Osteoblast (primary cell): Measurements from ENCODE around the gene MYOM3. TPM values are rescaled to one million over a fixed set of nuclear protein-coding genes. Genes with fewer than 3 reads are reported as not detected.

ENCODE experiments used
- DNase-seq: peaks from one replicate; pipeline ENCODE4 v3.0.0; 2011; ENCODE audit warnings: low spot score, mixed read lengths; ENCODE audit not compliant: insufficient read length; ENCODE audit errors: missing footprints
- H2AFZ ChIP-seq: 2 replicates; pipeline ENCODE4 v1.6.0; 2011; ENCODE audit warnings: mild to moderate bottlenecking, low read length
- H3K27ac ChIP-seq: 2 replicates; pipeline ENCODE4 v1.5.1; 2011; ENCODE audit warnings: mild to moderate bottlenecking, low read depth, low read length, moderate library complexity
- H3K27me3 ChIP-seq: 2 replicates; pipeline ENCODE4 v1.6.0; 2012; ENCODE audit warnings: mild to moderate bottlenecking, control low read depth, inconsistent platforms, low read length, moderate library complexity; ENCODE audit not compliant: insufficient read depth
- H3K36me3 ChIP-seq: 2 replicates; pipeline ENCODE4 v1.5.1; 2011; ENCODE audit warnings: mild to moderate bottlenecking, low read length, control low read depth, moderate library complexity; ENCODE audit not compliant: insufficient read depth
- H3K4me1 ChIP-seq: 2 replicates; pipeline ENCODE4 v1.5.1; 2011; ENCODE audit warnings: mild to moderate bottlenecking, low read length, control low read depth, moderate library complexity; ENCODE audit not compliant: insufficient read depth
- H3K4me2 ChIP-seq: 2 replicates; pipeline ENCODE4 v1.6.0; 2011; ENCODE audit warnings: mild to moderate bottlenecking, low read length; ENCODE audit not compliant: insufficient read depth
- H3K4me3 ChIP-seq: fragments of 200-600 bp; sonication (generic); 3 replicates; pipeline ENCODE4 v1.5.1; 2012; ENCODE audit warnings: mild to moderate bottlenecking, low read length, inconsistent platforms; ENCODE audit not compliant: insufficient read depth
- H3K79me2 ChIP-seq: 2 replicates; pipeline ENCODE4 v1.6.0; 2012; ENCODE audit warnings: mild to moderate bottlenecking, low read length, control low read depth, inconsistent platforms; ENCODE audit not compliant: insufficient read depth
- H3K9me3 ChIP-seq: 2 replicates; pipeline ENCODE4 v1.5.1; 2011; ENCODE audit warnings: low read depth, low read length, control low read depth
- H4K20me1 ChIP-seq: 2 replicates; pipeline ENCODE4 v1.6.0; 2012; ENCODE audit warnings: mild to moderate bottlenecking, low read length, control low read depth; ENCODE audit not compliant: insufficient read depth
- CTCF ChIP-seq: IDR thresholded peaks from 2 replicates; pipeline ENCODE4 v1.5.1; 2011; ENCODE audit warnings: mild to moderate bottlenecking, low read depth, low read length, moderate library complexity; ENCODE audit errors: extremely low read depth
- total RNA-seq: library from RNA; depleted of rRNA; stranded (reverse); fragments of >200 nt; gene quantifications from 2 replicates; pipeline ENCODE4 v1.2.3, GENCODE V29; 2012

The MYOM3 gene
- total RNA-seq, 1 donor, result under 0.01 TPM

GRCh38 chr1:24109686-24110475, 2.1 kb downstream of the MYOM3 start:
- no peaks in the 10 kb centered on the region for H3K36me3 ChIP-seq
- no peaks in the 10 kb centered on the region for H3K9me3 ChIP-seq
- peaks cover 23% of the 10 kb centered on the region for H3K4me1 ChIP-seq
- H3K4me2 ChIP-seq, result no peak overlapping the region
- no peaks in the 10 kb centered on the region for H3K79me2 ChIP-seq
- no peak for TF ChIP-seq CTCF
- no peaks in the 10 kb centered on the region for H4K20me1 ChIP-seq
- no peak overlapping the region for H3K27ac ChIP-seq
- peaks cover 15% of the 10 kb centered on the region for H3K27me3 ChIP-seq
- no peak overlapping the region for H3K4me3 ChIP-seq
- DNase-seq, result peak; percentile 59
- H2AFZ ChIP-seq, result no peak overlapping the region

- Histone ChIP-seq H3K79me2 (no peaks in the 10 kb centered on the region), H3K4me2 (no peak overlapping the region), H4K20me1 (no peaks in the 10 kb centered on the region), H3K9me3 (no peaks in the 10 kb centered on the region), H2AFZ (peak overlapping the region; percentile 73), H3K4me3 (no peak overlapping the region), H3K27ac (peak overlapping the region; percentile 53), H3K27me3 (peaks cover 12% of the 10 kb centered on the region), H3K4me1 (peaks cover 23% of the 10 kb centered on the region), H3K36me3 (no peaks in the 10 kb centered on the region)
- DNase-seq, result no peak
- TF ChIP-seq CTCF, result no peak
Observed at GRCh38 chr1:24109166-24109483, 2.8 kb downstream of the MYOM3 start.

GRCh38 chr1:24108334-24109165, 3.4 kb downstream of the MYOM3 start:
- Histone ChIP-seq H3K4me2 (peak overlapping the region; percentile 18), H3K27ac (peak overlapping the region; percentile 53)
- TF ChIP-seq CTCF, result no peak

More at GRCh38 chr1:24108334-24109165, 3.4 kb downstream of the MYOM3 start:
- H3K4me1 ChIP-seq, result peaks cover 23% of the 10 kb centered on the region
- H4K20me1 ChIP-seq, result no peaks in the 10 kb centered on the region
- H3K79me2 ChIP-seq, result no peaks in the 10 kb centered on the region
- H3K27me3 ChIP-seq, result peaks cover 6% of the 10 kb centered on the region
- H3K36me3 ChIP-seq, result no peaks in the 10 kb centered on the region
- H3K9me3 ChIP-seq, result no peaks in the 10 kb centered on the region
- no peak overlapping the region for H3K4me3 ChIP-seq
- peak; percentile 98 for DNase-seq
- H2AFZ ChIP-seq, result peak overlapping the region; percentile 73
